NOMO-1 (cell line): ENCODE results near the gene CLEC4F.

Source experiments
- DNase-seq, 2 experiments: peaks; one replicate each; lab custom pipeline; 2025; ENCODE audit not compliant: unreplicated experiment in 2 of 2; lab: John Stamatoyannopoulos, UW

The CLEC4F gene

DNA sequence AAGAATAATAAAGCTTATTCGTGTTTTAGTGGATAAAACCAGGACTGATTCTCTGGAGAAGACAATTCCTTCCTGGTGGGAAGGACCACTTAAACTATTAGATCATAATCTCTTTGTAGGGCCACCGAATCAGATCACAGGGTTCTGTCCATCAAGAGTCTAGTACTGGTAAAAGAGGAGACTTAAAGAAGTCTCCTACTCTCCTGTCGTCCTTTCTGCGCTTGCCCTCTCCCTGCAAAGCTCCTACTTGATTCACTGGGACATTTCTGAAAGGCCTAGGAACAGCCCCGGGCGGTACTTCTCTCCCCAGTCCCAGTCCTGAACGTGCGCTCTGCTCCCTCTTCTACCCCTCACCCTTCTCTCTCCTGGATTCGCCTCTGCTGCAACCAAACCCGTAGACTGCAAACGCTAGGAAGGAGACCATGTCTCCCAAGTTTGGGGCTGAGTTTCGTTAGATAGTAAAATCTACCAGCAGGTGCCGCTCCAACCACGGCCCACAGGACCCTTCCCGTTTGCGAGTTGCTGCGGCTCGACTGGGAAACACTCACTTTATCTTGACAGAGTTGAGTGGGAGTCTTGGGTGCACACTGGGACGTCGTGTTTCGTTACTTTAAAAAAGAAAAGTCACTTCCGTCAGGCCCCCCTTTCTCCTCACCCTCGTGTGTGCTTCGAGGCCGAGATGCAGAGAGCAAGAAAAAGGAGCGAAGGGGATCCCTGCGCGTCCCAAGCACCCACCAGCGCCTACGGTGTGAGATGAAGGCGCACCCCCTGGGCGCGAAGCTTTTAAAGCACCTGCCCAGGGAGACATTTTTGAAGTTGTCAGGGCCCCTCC is 30.9 kb downstream of the CLEC4F start:
- DNase-seq, result peak; percentile 75 to 84

DNA sequence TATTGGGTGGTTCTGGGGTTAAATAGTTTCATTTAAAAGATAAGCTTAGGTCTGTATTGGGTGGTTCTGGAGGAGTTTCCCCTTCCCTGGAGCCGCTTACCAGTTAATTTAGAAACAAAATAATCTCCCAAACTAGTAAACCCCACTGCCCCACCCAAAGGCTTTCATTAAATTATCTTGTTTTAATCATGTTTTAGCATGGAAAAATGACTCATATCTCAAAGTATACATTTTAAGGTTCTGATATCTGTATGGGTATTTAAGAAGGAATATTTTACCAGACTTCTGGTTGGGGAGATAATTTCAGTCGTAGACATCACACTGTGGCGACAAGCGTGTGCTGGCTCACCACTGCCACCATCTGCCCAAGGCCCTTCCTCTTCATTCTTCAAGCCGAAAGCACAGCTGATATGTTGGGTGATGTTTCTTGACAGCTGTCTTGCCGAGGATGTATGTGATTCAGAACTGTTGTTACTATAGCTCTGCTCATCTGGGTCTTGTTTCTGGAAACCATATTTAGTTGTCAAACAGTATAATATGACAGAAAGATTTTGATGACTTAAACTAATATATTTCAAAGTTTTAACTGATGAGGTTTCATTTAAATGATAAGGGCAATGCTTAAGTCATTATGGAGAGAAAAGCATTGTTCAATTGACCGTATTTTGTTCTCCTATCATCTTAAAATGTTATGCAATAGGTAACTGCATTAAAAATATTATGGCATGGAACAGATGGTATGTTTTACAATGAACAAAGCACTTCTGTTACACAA is 35.1 kb downstream of the CLEC4F start:
- DNase-seq, result peak; percentile 71

DNA sequence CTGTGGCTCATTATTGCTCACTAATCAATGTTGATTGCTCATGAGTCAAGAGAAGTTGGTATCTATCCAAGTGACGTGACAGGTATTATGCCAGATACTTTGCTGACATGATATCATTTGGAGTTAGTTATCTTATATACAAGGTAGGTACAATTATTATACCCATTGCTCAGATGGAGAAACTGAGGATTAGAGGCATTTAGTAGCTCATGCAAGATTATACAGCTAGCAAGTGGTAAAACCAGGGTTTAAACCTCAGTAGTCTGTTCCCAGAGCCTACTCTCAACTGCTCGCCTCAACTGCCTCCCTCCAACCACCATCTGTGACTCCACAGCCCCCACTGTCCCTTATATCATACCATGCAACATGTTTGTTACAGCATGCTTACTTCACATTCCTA is 36.1 kb downstream of the CLEC4F start:
- no peak for DNase-seq

DNA sequence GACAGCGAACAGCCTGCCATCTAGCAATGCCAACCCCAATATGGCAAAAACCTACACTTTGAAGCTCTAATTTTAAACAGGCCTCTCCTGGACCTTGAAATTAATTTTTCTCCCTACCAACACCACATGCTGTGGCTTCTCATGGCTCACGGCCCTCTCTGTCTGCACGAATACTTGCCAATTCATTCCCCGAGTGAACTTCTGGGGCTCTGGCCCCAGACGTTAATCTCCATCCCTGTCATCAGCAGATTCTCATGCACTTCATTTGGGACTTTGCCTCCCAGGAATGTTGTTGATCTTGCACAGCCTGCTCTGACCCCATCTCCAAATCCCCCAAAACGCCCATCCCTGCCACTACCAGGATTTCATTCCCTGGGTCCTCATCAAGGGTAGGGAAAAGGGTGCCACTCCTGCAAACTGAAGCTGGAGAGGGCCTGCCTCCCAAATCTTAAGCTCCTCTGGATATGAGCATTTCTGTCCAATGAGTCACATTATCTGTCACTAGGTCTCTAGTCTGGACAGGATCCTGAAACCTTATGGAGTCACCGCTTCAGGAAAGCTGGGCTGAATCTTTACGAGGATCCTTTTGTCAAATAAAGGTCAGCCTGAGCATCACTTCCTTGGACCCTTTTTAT is 40.4 kb downstream of the CLEC4F start:
- DNase-seq, result no peak

DNA sequence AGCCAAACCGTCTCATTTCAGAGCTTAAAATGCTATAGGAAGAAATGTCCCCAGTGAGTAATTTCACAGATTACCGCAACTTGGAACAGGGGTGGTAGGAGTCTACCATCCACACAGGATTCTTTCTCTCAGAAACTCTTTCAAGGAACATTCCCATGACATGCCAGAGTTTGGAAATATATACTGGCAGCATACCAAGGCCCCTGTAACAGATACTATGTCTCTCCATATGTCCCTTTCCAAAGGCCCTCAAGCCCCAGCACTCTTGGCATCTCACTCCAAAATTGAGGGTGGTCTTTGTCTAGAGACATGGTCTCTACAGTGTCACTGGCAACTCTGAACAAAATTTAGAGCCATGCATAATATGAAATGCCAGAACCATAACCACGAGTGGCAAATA is 40.9 kb downstream of the CLEC4F start:
- no peak for DNase-seq

DNA sequence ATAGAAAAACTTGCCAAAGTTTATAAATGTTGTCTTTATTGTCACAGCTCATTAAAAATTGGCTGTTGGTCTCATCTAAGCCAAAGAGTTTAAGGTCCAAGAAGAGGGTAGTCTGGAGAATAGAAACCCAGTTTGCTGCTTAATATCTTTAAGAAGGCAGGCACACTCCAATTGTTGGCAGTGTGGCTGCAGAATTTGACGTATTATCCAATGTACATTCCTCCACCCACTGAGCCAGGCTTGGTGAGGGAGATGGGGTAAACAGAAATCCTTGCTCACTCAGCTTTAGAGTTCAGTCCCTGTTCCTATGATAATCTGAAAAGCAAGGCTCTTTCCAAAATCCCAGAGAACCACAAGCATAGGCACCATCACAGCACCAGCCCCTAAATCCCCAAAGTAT is 41.7 kb downstream of the CLEC4F start:
- no peak for DNase-seq

DNA sequence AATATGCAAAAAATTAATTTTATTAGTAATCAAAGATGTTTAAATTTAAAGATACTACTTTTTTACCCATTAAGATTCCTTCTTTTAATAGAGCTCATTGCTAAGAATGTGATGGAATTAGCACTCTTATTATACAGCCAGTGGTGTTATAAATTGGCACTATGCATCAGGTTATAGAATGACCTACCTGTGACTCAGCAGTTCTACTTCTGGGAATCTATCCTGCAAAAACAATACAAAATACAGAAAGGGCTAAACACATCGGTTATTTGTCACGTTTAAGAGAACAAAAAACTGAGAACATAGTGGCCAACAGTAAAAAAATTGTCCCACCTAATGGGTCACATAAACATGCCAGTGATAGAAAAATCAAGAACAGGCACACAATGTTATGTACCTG is 42.9 kb downstream of the CLEC4F start:
- no peak for DNase-seq

DNA sequence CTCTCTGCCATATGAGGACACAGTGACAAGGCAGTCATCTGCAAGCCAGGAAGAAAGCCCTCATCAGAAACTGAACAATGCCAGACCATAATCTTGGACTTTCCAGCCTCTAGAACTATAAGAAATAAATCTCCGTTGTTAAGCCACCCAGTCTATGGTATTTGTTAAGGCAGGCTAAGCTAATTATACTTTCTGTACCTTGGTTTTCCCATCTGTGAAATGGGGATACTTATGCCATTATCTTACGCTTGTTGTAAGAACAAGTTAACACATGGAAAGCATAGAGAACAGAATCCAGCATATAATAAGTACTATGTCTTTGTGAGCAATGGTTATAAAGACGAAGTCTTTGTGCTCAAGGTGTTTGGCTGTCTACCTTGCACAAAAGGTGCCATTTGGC is 44.1 kb downstream of the CLEC4F start:
- no peak for DNase-seq

DNA sequence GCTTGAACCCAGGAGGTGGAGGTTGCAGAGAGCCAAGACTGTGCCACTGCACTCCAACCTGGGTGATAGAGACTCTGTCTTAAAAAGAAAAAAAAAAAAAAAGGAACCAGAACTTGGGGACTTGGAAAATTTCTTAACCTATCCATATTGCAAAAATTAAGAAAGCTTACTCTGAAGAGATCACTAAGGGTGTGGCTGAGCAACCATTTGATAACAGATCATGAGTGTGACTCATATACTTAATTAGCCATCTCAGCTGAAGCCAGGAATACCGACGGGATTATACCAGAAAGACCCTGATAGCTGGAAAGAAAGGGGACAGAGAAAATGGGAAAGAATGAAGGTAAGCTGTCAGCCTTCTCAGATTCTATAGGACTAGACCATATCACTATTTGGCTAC is 45.3 kb downstream of the CLEC4F start:
- DNase-seq, result peak; percentile 39 to 44

DNA sequence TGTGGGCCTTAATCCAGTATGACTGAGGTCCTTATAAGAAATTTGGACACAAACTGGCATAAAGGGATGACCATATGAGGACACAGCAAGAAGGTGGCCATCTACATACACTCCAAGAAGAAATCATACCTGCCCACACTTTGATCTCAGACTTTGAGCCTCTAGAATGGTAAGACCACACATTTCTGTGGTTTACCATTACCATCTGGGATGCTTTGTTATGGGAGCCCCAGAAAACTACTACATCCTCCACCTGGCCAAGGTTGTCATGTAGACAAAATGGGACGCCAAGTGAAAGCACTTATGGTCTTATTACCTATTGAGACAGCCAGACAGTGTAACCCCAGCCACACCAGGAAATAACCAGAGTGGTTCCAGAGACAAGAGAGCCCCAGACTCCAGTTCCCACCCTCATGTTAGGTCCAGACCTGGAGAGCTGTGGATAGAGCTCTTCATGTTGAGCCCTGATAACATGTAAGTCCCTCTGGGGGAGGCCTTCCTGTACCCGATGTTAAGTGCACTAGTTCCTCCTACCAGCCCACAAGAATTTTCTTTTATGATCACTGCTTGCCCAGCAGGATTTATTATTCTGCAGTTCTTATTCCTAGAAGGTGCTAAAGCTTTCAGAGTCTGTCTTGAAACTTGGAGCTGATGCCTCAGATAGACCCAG is 47.8 kb downstream of the CLEC4F start:
- DNase-seq, result no peak

DNA sequence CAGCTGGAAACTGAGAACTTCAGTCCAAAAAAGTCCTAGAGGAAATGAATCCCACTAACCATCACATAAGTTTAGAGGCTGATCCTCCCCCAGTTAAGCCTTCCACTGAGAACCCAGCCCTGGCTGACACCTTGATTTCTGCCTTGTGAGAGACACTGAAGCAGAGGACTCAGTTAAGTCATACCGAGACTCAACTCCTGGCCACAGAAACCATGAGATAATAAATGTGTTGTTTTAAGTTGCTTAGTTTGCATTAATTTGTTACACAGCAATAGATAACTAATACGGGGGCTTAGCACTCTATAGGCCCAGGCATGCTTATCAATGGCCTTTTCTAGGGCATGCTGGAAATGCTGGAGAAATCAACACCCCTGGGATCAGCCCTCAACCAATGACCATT is 49.0 kb downstream of the CLEC4F start:
- no peak for DNase-seq

DNA sequence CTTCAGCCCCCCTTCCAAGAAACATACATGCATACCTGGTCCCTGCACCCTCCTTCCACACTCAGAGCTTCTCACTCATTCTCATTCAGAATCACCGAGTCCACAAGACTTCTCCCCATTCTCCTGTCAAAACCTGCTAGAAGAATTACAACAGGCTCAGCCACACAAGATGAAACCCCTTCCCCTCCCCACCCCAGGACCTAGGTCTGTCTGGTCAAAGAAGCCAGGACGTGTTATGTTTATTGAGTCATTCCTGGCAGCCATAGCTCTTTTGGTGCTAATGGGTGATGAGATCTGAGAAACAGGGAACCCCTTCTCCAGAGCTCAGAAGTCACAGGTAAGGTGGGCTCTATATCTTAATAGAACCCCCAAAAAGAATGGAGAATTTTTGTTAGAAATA is 50.9 kb downstream of the CLEC4F start:
- DNase-seq, result no peak

DNA sequence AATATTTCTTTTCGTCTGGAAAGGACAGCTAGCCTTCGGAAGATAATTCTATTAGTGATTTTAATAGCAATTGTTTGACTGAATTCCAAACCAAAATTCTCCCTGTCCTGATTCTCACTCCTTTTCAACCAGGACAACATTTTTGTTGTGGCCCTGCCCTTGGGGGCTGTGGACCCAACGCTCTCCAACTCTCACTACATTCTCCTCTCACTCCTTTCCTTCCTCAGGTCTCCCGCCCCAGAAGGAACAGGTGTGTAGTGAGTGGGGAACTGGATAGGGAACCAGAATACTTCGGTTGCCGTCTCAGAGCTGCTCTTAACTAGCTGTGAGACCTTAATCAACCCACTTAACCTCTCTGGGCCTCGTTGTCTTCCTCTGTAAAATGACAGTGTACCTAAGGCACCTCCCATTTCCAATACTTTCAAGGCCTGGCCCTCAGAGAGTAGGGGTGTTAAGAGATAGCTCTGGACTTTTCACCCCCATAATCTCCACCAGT is 51.8 kb downstream of the CLEC4F start:
- DNase-seq, result no peak

DNA sequence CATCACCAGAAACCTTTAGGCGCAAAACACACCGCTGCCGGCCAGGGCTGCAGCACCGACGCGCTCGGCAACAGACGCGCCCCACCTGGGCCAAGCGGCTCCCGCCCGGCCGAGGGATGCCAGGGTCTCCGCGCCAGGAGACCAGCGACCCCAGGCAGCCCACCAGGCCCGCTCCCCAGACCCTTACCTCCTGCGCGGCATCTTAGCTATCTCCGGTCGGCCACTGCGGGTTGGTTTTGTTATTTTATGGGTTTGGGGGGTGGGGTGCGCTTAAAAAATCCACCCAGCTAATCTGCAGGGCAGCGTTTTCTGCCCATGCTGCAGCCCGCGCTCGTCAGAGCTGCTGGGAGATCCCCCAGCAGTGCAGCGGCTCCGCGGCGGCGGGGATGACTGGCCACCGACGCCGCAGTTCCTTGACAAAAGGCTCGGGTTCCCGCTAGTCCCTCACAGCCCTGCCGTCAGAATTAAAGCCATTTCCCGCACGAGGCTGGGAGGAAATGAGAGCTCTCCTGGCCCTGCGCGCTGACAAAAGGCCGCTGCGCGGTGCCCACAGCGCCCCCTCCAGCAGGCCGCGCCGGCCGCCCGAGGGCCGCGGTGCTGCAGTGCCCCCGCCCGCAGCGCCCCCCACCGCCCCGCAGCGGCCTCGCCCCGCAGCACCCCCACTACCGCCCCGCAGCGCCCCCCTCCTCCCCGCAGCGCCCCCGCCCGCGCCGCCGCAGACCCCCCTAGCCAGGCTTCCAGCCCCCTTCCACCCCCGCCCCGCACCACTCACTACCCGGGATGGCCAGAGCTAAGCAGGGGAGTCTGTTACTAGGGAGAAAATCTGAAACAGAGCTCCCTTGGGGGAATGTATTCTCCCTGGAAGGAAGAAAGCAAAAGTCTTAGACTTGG is 52.5 kb downstream of the CLEC4F start, which contains the start of gene ADD2:
Gene ADD2, minus strand, starts transcription at position 502 of the 891 bp plus-strand sequence. CDS start 61,792 bp downstream, outside the sequence.
- peak; percentile 69 to 75 for DNase-seq

DNA sequence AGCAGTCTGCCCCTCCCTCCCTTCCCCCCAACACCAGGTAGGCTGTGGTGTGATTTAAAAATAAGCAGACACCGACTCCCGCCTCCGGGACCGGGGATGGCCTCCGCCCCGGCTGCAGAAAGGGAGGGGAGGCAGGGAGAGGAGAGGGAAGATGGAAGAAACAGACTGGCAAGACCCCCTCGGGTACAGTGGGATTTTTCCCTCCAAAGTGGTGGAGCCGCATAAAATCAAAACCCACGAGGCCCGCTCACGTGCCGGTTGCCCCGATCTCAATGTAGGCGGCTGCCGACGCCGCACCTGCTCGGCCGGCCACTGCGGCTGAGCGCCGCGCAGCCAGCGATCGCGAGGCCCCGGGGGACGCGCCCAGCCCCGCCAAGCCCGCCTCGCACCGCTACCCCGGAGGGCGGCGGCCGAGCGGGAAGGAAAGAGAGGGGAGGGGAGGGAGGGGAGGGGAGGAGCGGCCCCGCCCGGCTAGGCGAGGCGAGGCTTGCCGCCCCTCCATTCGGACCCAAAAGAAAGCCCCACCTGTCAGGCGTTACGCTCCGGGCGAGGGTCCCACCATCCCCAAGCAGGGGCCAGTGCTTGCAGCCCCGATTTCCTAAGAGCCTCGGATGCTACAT is 53.2 kb downstream of the CLEC4F start:
- DNase-seq, result peak in 1 of 2 experiments; percentile 37

DNA sequence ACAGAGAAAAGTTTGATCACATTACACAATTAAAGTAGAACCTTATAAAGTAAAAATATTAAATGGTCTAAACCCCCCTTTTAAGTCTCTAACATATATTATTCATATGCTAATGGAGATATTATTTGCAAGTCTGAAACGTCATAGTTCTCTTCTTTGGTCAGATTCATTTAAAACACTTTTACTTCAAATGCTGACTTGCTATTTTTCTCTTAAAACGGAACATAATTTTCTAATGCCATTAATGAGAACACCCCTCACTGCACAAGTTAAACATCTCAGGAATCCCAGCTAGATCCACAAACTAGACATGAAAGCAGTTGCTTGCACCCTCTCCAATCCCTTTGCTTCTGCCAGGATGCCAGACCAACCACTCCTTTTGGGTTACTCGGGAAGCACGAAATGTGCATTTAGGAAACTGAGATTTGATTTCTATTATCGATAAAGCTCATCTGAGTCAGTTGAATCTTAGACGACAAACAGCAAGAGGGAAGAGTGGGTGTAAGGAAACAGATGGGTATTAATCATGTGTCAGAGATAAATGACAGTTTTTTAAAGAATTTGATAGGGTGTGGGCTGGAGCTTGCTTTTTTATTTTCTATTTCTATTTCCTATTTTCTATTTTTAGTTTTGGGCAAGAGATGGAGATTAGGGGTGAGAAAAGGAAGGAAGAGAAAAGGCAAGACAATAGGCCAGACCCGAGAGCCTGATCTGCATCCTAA is 53.9 kb downstream of the CLEC4F start:
- no peak for DNase-seq

DNA sequence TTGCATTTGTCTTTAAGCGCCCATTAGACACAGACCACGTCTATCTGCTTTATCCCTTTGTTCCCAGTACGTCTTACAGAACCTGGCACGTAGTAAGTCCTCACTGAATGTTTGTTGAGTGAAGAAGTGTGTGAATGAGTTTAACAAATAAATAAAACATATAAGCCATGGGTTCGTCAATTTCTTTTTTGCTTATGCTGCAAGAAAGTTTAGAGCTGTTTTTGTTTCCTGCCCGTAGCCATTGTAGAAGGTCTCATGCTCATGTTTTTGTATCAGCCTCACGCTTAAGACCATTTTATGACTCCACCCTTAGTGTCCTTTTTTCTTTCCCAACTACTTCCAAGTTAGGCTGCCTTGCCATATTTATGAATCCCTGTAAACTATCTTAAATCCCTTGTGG is 54.9 kb downstream of the CLEC4F start:
- DNase-seq, result no peak

DNA sequence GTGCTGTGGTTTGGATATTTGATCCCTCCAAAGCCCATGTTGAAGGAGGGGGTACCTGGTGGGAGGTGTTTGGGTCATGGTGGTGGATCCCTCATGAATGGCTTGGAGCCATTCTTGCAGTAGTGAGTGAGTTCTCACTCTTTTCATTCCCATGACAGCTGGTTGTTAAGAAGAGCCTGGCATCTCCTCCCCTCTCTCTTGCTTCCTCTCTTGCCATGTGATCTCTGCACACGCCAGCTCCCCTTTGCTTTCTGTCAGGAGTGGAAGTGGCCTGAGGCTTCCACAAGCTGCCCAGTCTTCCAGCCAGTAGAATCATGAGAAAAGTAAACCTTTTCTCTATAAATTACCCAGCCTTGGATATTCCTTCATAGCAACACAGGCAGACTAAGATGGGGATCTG is 61.0 kb downstream of the CLEC4F start:
- no peak for DNase-seq
